GM23338 (cell line): Measurements from ENCODE around the gene PTPRQ. TPM values are rescaled to one million over a fixed set of nuclear protein-coding genes. Genes with fewer than 3 reads are reported as not detected.

Experiments
- ATAC-seq: fragments of 200-7000 bp; cut with Tn5 transposase; 3 replicates; pipeline ENCODE4 v1.9.1; 2020
- DNase-seq: peaks from one replicate; pipeline ENCODE4 v3.0.0-alpha.2; 2015; ENCODE audit warnings: low spot score
- H2AFZ ChIP-seq: fragments of 200-600 bp; sonication (generic); 2 replicates; pipeline ENCODE4 v1.8.0; 2016; ENCODE audit warnings: antibody characterized with exemption, mild to moderate bottlenecking, moderate library complexity
- H3F3A ChIP-seq: fragments of 200-600 bp; sonication (generic); replicated peaks from 2 replicates; pipeline ENCODE4 v1.8.0; 2017; ENCODE audit warnings: antibody characterized with exemption, mixed run types, low read depth
- H3K27ac ChIP-seq: fragments of 200-600 bp; sonication (generic); 2 replicates; pipeline ENCODE4 v1.6.1; 2016; ENCODE audit warnings: low read depth
- H3K27me3 ChIP-seq: fragments of 200-600 bp; sonication (generic); 2 replicates; pipeline ENCODE4 v1.8.0; 2016; ENCODE audit warnings: mild to moderate bottlenecking, mixed run types, moderate library complexity; ENCODE audit not compliant: insufficient read depth
- H3K36me3 ChIP-seq: fragments of 200-600 bp; sonication (generic); 2 replicates; pipeline ENCODE4 v1.8.0; 2016; ENCODE audit warnings: mild to moderate bottlenecking; ENCODE audit not compliant: insufficient read depth
- H3K4me1 ChIP-seq: fragments of 200-600 bp; sonication (generic); 2 replicates; pipeline ENCODE4 v1.8.0; 2016; ENCODE audit warnings: mild to moderate bottlenecking, moderate library complexity; ENCODE audit not compliant: insufficient read depth
- H3K4me2 ChIP-seq: fragments of 200-600 bp; sonication (generic); 2 replicates; pipeline ENCODE4 v1.7.1; 2017; ENCODE audit warnings: mixed run types
- H3K4me3 ChIP-seq: fragments of 200-600 bp; sonication (generic); 2 replicates; pipeline ENCODE4 v1.6.1; 2016; ENCODE audit warnings: mixed run types
- H3K79me2 ChIP-seq: fragments of 200-600 bp; sonication (generic); replicated peaks from 2 replicates; pipeline ENCODE4 v1.8.0; 2017; ENCODE audit warnings: mild to moderate bottlenecking; ENCODE audit not compliant: insufficient read depth
- H3K9me2 ChIP-seq: fragments of 200-600 bp; sonication (generic); 2 replicates; pipeline ENCODE4 v1.8.0; 2017; ENCODE audit not compliant: insufficient read depth
- H4K20me1 ChIP-seq: fragments of 200-600 bp; sonication (generic); replicated peaks from 2 replicates; pipeline ENCODE4 v1.8.0; 2017; ENCODE audit warnings: mild to moderate bottlenecking; ENCODE audit not compliant: insufficient read depth
- H3K27ac Mint-ChIP-seq: 2 replicates; pipeline ENCODE4 v1.8.0; 2020; ENCODE audit warnings: inconsistent platforms, mild to moderate bottlenecking, moderate library complexity, mixed read lengths
- H3K27me3 Mint-ChIP-seq: 3 replicates; pipeline ENCODE4 v1.8.0; 2022; ENCODE audit warnings: low read depth, mild to moderate bottlenecking, moderate library complexity, mixed read lengths, inconsistent platforms; ENCODE audit not compliant: insufficient read depth, poor library complexity
- H3K36me3 Mint-ChIP-seq: 3 replicates; pipeline ENCODE4 v1.8.0; 2021; ENCODE audit warnings: low read depth, mild to moderate bottlenecking, inconsistent platforms, moderate library complexity, mixed read lengths
- H3K4me1 Mint-ChIP-seq: 3 replicates; pipeline ENCODE4 v1.8.0; 2020; ENCODE audit warnings: mild to moderate bottlenecking, inconsistent platforms, mixed read lengths
- H3K4me3 Mint-ChIP-seq: 3 replicates; pipeline ENCODE4 v1.8.0; 2021; ENCODE audit warnings: moderate library complexity, mild to moderate bottlenecking, inconsistent platforms, mixed read lengths
- H3K9me3 Mint-ChIP-seq: 3 replicates; pipeline ENCODE4 v1.8.0; 2020; ENCODE audit warnings: moderate library complexity, mild to moderate bottlenecking, inconsistent platforms, mixed read lengths
- CREB1 ChIP-seq: fragments of 250-450 bp; sonication (Bioruptor Pico); IDR thresholded peaks from 2 replicates; pipeline ENCODE4 v1.5.0; 2020; ENCODE audit warnings: low read depth, mild to moderate bottlenecking, moderate library complexity
- EZH2phosphoT487 ChIP-seq: fragments of 200-600 bp; sonication (generic); IDR thresholded peaks from one replicate; pipeline ENCODE4 v1.8.1; 2018; ENCODE audit warnings: antibody characterized with exemption; ENCODE audit not compliant: unreplicated experiment
- JUNB ChIP-seq: IDR thresholded peaks from one replicate; pipeline ENCODE4 v1.6.1; 2016; ENCODE audit warnings: antibody characterized with exemption; ENCODE audit not compliant: unreplicated experiment
- NANOG ChIP-seq: IDR thresholded peaks from 2 replicates; pipeline ENCODE4 v1.6.1; 2016; ENCODE audit warnings: antibody characterized with exemption, borderline replicate concordance
- POLR2AphosphoS5 ChIP-seq: IDR thresholded peaks from 2 replicates; pipeline ENCODE4 v1.6.1; 2016; ENCODE audit warnings: antibody characterized with exemption, low read depth
- ZNF114 ChIP-seq: fragments of 250-450 bp; sonication (Bioruptor Pico); IDR thresholded peaks from 2 replicates; pipeline ENCODE4 v1.5.0; 2020; ENCODE audit warnings: mild to moderate bottlenecking, moderate library complexity
- ZNF331 ChIP-seq: fragments of 250-450 bp; sonication (Bioruptor Pico); IDR thresholded peaks from 2 replicates; pipeline ENCODE4 v1.5.0; 2020; ENCODE audit warnings: low read depth, mild to moderate bottlenecking, moderate library complexity
- polyA plus RNA-seq: library from polyadenylated mRNA; unstranded; fragments of >200 nt; fragmentation: Nextera tagmentation; extraction: Ambion mirVana; gene quantifications from 2 replicates; pipeline ENCODE4 v1.2.1, GENCODE V29; 2016
- total RNA-seq: library from RNA; depleted of rRNA; stranded (reverse); fragments of >200 nt; shearing (Covaris generic); gene quantifications from 2 replicates; pipeline ENCODE4 v1.2.3, GENCODE V29; 2014
- TF ChIP-seq, protein P1 (sequence below), 2 experiments: fragments of 200-600 bp in 1 of 2; sonication (generic) in 1 of 2; conservative IDR thresholded peaks; 2 replicates each; pipeline versions ENCODE4 v1.5.1 to v1.6.1; 2016 to 2017; ENCODE audit warnings: antibody characterized with exemption in 2 of 2, low read depth in 2 of 2, mild to moderate bottlenecking in 2 of 2, moderate library complexity in 1 of 2
- TF ChIP-seq, protein P2 (sequence below): IDR thresholded peaks from one replicate; pipeline ENCODE4 v1.6.1; 2018; ENCODE audit warnings: antibody characterized with exemption; ENCODE audit not compliant: unreplicated experiment
- TF ChIP-seq, protein P3 (sequence below): fragments of 250-450 bp; sonication (Bioruptor Pico); IDR thresholded peaks from 2 replicates; pipeline ENCODE4 v1.5.0; 2020; ENCODE audit warnings: mild to moderate bottlenecking, moderate library complexity

The PTPRQ gene
- total and polyA plus RNA-seq, 2 experiments from 2014 or later, result not detected

DNA sequence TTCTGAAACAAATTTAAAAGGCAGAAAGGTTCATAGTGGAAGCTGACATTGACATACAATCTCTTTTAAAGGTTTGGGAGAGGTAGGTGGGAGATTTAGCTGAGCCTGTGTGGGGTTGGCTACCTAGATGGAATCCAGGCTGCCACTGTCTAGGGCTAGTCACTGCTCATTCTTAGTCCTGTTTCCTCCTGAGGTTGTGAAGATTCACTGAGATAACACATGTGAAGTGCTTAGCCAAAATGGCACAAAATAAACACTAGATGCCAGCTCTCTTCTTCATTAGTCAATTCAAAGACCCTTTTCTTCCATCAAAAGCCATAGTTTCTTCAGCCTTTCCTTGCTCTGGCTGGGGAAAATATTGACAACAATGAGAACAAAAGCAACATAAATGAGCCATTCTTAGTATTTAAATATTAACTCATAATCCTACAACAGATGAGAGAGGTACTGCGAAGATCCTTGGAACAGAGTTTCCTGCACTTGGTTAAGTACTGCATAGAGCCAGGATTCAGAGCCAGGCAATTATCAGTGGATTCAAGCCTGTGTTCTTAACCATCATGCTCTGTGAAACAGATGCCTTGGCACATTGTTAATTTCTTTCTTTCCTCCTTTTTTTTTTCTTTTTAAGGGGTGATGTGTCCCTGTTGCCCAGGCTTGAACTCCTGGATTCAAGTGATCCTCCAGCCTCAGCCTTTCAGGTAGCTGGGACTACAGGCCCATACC lies 266.9 kb downstream of the PTPRQ start (continued):
- TF ChIP-seq POLR2AphosphoS5 (no peak), ZNF331 (CRISPR knock-in tag) (no peak)
- TF ChIP-seq, protein P1, sequence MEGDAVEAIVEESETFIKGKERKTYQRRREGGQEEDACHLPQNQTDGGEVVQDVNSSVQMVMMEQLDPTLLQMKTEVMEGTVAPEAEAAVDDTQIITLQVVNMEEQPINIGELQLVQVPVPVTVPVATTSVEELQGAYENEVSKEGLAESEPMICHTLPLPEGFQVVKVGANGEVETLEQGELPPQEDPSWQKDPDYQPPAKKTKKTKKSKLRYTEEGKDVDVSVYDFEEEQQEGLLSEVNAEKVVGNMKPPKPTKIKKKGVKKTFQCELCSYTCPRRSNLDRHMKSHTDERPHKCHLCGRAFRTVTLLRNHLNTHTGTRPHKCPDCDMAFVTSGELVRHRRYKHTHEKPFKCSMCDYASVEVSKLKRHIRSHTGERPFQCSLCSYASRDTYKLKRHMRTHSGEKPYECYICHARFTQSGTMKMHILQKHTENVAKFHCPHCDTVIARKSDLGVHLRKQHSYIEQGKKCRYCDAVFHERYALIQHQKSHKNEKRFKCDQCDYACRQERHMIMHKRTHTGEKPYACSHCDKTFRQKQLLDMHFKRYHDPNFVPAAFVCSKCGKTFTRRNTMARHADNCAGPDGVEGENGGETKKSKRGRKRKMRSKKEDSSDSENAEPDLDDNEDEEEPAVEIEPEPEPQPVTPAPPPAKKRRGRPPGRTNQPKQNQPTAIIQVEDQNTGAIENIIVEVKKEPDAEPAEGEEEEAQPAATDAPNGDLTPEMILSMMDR (conservative IDR thresholded peaks at IDR 0.05; ENCODE audit: low read depth in 2 of 2), result no peak; a peak in 1 of 4 replicates
- TF ChIP-seq, protein P2, sequence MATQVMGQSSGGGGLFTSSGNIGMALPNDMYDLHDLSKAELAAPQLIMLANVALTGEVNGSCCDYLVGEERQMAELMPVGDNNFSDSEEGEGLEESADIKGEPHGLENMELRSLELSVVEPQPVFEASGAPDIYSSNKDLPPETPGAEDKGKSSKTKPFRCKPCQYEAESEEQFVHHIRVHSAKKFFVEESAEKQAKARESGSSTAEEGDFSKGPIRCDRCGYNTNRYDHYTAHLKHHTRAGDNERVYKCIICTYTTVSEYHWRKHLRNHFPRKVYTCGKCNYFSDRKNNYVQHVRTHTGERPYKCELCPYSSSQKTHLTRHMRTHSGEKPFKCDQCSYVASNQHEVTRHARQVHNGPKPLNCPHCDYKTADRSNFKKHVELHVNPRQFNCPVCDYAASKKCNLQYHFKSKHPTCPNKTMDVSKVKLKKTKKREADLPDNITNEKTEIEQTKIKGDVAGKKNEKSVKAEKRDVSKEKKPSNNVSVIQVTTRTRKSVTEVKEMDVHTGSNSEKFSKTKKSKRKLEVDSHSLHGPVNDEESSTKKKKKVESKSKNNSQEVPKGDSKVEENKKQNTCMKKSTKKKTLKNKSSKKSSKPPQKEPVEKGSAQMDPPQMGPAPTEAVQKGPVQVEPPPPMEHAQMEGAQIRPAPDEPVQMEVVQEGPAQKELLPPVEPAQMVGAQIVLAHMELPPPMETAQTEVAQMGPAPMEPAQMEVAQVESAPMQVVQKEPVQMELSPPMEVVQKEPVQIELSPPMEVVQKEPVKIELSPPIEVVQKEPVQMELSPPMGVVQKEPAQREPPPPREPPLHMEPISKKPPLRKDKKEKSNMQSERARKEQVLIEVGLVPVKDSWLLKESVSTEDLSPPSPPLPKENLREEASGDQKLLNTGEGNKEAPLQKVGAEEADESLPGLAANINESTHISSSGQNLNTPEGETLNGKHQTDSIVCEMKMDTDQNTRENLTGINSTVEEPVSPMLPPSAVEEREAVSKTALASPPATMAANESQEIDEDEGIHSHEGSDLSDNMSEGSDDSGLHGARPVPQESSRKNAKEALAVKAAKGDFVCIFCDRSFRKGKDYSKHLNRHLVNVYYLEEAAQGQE, result no peak

DNA sequence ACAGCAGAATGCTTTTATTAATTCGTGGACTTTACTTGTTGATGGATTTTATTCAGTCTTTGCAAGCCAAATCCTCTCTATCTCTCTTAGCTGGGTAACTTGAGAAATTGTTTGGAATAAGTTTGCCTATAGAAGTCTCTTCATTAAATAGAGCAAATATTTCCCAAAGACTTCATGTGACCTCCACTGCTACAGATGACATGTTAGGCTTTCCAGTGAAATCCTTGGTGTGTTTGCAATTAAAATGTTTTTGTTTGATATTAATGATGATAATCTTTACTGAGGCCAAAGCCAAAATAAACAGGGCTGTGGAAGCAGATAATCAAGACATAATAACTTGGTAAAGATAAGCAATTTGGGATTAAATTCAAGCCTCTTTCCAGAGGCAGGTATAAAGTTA lies 267.8 kb downstream of the PTPRQ start:
- H4K20me1 ChIP-seq, result peaks cover 9% of the 10 kb centered on the region; the same call in 1 of the 2 replicates
- Mint-ChIP-seq H3K27ac (no peak overlapping the region), H3K9me3 (no peaks in the 10 kb centered on the region), H3K4me3 (no peak overlapping the region), H3K36me3 (no peaks in the 10 kb centered on the region), H3K27me3 (peaks cover 78% of the 10 kb centered on the region), H3K4me1 (peaks cover 75% of the 10 kb centered on the region)
- H3K4me1 ChIP-seq, result peaks cover 86% of the 10 kb centered on the region
- DNase-seq (no peak), ATAC-seq (no peak)
- peaks cover 12% of the 10 kb centered on the region; the same call in 1 of the 2 replicates for H3F3A ChIP-seq
- H3K27me3 ChIP-seq, result peaks cover 100% of the 10 kb centered on the region
- no peak overlapping the region for H3K27ac ChIP-seq
- no peaks in the 10 kb centered on the region for H3K36me3 ChIP-seq
- no peaks in the 10 kb centered on the region for H3K79me2 ChIP-seq
- no peaks in the 10 kb centered on the region for H3K9me2 ChIP-seq
- no peak overlapping the region for H3K4me3 ChIP-seq
- H2AFZ ChIP-seq, result no peak overlapping the region
- no peak overlapping the region for H3K4me2 ChIP-seq
- TF ChIP-seq CREB1 (CRISPR knock-in tag), result no peak
- no peak for TF ChIP-seq NANOG
- TF ChIP-seq EZH2phosphoT487, result no peak
- no peak for TF ChIP-seq ZNF331 (CRISPR knock-in tag)
- TF ChIP-seq, protein P1 (conservative IDR thresholded peaks at IDR 0.05; ENCODE audit: low read depth in 2 of 2), result no peak
- TF ChIP-seq, protein P3, sequence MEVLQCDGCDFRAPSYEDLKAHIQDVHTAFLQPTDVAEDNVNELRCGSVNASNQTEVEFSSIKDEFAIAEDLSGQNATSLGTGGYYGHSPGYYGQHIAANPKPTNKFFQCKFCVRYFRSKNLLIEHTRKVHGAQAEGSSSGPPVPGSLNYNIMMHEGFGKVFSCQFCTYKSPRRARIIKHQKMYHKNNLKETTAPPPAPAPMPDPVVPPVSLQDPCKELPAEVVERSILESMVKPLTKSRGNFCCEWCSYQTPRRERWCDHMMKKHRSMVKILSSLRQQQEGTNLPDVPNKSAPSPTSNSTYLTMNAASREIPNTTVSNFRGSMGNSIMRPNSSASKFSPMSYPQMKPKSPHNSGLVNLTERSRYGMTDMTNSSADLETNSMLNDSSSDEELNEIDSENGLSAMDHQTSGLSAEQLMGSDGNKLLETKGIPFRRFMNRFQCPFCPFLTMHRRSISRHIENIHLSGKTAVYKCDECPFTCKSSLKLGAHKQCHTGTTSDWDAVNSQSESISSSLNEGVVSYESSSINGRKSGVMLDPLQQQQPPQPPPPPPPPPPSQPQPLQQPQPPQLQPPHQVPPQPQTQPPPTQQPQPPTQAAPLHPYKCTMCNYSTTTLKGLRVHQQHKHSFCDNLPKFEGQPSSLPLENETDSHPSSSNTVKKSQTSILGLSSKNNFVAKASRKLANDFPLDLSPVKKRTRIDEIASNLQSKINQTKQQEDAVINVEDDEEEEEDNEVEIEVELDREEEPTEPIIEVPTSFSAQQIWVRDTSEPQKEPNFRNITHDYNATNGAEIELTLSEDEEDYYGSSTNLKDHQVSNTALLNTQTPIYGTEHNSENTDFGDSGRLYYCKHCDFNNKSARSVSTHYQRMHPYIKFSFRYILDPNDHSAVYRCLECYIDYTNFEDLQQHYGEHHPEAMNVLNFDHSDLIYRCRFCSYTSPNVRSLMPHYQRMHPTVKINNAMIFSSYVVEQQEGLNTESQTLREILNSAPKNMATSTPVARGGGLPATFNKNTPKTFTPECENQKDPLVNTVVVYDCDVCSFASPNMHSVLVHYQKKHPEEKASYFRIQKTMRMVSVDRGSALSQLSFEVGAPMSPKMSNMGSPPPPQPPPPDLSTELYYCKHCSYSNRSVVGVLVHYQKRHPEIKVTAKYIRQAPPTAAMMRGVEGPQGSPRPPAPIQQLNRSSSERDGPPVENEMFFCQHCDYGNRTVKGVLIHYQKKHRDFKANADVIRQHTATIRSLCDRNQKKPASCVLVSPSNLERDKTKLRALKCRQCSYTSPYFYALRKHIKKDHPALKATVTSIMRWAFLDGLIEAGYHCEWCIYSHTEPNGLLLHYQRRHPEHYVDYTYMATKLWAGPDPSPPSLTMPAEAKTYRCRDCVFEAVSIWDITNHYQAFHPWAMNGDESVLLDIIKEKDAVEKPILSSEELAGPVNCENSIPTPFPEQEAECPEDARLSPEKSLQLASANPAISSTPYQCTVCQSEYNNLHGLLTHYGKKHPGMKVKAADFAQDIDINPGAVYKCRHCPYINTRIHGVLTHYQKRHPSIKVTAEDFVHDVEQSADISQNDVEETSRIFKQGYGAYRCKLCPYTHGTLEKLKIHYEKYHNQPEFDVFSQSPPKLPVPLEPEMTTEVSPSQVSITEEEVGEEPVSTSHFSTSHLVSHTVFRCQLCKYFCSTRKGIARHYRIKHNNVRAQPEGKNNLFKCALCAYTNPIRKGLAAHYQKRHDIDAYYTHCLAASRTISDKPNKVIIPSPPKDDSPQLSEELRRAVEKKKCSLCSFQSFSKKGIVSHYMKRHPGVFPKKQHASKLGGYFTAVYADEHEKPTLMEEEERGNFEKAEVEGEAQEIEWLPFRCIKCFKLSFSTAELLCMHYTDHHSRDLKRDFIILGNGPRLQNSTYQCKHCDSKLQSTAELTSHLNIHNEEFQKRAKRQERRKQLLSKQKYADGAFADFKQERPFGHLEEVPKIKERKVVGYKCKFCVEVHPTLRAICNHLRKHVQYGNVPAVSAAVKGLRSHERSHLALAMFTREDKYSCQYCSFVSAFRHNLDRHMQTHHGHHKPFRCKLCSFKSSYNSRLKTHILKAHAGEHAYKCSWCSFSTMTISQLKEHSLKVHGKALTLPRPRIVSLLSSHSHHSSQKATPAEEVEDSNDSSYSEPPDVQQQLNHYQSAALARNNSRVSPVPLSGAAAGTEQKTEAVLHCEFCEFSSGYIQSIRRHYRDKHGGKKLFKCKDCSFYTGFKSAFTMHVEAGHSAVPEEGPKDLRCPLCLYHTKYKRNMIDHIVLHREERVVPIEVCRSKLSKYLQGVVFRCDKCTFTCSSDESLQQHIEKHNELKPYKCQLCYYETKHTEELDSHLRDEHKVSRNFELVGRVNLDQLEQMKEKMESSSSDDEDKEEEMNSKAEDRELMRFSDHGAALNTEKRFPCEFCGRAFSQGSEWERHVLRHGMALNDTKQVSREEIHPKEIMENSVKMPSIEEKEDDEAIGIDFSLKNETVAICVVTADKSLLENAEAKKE, result no peak
- TF ChIP-seq POLR2AphosphoS5, result no peak
- TF ChIP-seq JUNB, result no peak
- no peak for TF ChIP-seq ZNF114 (CRISPR knock-in tag)
